Stromal cell of bone marrow (primary cell): ENCODE results near the gene CUL7.
"Not testable (repeated sequence)": the region's sequence is repeated elsewhere in the genome, so short reads cannot be mapped to it uniquely, and the experiment has no call there.

Experiments
- DNase-seq: peaks from one replicate; pipeline ENCODE4 v3.0.0-alpha.2; 2012; ENCODE audit warnings: low read depth

Gene CUL7

DNA sequence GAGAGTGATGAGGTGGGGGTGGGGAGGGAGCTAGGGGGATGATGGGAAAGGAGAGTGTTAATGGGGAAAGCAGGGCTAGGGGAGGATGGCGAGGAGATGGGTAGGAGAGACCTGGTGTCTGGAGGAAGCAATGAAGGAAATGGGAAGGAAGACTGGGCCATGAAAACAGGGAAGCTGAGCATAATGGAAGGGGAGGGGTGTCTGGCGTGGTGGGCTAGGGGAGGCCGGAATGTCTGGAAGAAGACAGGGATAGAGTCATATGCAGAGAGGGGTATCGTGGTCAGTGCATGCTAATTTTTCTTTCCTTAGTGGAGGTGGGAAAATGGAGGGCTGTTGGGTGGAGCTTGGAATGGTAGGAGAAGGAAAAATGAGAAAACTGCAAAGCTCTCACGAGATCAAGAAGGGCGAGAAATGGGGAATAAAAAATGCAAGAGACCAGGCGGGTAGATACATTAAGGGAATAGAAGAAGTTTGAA is 39.2 kb downstream of the CUL7 start:
- DNase-seq: no peak

DNA sequence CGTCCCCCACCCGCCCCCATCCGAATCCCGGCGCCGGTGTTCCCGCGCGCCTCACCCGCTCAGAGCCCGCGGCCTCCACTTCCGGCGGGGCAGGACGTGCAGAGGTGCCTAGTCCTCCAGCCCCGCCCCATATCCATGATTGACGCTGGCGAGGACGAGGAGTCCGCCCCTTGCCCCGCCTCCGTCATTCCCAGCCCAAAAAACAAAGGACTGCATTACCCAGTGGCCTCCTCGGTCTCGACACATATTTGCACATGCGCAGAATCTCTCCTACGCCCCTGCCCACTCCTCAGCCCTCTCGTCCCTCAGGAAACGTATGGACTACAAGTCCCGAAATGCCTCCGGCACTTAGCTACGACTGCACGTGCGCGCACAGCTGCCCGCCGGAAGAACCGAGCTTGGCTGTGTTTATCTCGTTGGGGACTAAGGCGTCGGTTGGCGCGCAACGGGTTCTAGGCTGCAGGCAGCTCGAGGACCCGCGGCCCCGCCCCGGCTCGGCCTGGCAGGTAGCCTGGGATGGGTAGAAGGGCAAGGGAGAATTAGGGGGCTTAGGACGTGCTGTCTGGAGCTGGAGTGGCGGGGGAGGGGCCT is 39.7 kb downstream of the CUL7 start, which contains the start of the genes KLHDC3 and MEA1:
Gene KLHDC3 (plus strand): TSS at position 407 of the 591 bp plus-strand sequence. CDS start 2,944 bp downstream, outside the sequence.
Gene MEA1 (minus strand): TSS at position 104 of the 591 bp plus-strand sequence. CDS start 133 bp downstream, outside the sequence.
- DNase-seq: peak; percentile 100

DNA sequence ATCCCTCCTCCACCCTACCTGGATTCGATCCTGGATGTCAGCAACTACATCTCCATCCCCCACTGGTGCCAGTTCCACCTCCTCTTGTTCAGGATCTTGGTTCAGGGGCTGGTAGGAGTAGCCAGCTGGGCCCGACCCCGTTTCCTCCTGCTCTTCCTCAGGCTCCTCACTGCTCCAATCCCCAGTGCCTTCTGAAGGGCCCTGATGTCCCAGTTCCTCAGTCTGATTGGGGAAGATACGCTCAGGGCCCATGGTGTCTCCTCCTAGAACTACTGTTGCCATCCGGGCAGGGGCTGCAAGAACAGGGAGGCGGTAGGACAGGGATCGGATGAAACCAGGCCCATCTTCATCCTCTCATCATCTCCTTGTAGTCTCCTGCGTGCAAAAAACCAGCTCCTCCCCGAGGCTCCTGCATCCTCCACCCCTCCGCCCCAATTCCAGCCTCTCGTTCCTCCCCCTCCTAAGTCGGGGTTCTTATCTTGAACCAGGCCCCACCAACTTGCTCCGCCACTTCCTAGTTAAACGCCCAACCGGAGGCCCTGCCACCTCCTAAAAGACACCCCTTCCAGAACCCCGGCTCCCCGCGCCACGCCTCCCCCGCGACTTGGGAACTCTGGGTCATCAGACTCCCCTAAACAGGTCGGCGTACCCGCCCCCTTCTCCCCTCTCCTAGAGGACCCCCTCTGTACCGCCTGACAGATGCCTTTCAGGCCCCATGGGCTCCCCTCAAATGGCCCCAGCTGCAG is 40.4 kb downstream of the CUL7 start:
- DNase-seq: no peak

DNA sequence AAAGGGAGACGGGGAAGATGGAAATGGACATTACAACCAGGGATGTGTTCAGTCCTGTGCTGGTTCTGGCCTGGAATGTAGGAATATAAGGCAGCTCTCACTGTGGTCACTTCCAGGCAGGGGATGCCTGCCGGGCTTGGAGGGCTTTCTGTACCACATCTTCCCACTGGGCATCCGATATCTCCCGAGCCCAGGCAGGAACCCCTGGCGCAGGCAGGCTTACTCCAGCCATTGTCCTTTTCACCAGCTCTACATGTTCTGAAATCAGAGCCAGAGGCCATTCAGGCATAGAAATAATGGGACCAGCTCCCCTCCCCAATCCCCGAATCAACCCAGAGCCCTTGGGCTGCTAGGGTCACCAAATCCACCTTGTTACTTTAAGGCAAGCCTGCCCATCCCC is 41.3 kb downstream of the CUL7 start:
- no peak for DNase-seq

DNA sequence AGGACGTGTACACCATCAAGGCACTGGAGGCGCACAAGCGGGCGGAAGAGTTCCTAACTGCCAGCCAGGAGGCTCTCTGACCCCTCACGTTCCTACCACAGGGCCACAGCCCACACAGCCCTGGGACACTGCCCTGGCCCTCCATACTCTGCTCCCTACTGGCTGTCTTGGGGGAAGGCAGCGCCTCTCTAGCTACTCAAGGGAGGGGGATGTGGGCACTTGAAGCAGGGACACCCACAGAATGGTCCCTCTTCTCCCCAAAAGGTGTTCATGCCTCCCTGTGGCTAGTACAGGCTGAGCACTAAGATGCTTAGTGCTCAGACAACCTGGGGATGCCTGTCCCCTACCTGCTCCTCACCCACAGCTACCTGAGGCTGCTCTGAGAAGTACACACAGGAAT is 42.4 kb downstream of the CUL7 start:
- DNase-seq: no peak

DNA sequence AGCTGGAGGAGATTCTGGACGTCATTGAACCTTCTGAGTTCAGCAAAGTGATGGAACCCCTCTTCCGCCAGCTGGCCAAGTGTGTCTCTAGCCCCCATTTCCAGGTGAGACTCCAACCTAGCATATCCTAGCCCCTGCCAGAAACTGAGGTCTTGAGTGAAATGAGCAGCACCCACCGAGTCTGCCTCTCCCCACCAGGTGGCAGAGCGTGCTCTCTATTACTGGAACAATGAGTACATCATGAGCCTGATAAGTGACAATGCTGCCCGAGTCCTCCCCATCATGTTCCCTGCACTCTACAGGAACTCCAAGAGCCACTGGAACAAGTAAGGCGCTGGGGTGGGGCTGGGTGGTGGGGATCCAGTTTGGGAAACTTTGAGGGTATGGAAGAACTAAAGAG is 44.5 kb downstream of the CUL7 start:
- DNase-seq: no peak

DNA sequence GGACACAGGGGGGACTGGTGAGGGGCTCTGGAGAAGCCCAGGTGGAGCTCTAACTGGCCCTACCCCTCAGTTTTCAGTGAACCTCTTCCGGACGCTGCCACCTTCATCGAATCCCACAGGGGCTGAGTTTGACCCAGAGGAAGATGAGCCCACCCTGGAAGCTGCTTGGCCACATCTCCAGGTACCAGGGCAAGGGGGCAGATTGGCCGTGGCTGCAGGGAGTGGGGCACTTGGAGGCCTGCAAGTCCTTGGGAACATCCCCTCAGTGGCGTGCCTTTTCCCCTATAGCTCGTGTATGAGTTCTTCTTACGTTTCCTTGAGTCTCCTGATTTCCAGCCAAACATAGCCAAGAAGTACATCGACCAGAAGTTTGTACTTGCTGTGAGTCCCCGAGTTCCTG is 46.5 kb downstream of the CUL7 start:
- no peak for DNase-seq

DNA sequence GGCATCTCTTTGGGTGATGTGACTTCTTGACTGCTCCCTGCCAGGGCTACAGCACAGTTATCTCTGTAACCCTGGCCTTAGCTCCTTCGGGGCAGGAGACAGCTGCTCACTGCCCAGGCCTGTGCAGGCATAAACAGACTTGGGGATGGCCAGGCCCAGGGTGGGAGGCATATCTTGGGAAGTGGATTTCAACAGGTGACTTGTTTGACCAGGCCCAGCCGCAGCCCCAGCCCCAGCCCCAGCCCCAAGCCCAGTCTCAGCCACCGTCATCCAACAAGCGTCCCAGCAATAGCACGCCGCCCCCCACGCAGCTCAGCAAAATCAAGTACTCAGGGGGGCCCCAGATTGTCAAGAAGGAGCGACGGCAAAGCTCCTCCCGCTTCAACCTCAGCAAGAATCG is 47.4 kb downstream of the CUL7 start:
- DNase-seq: no peak

DNA sequence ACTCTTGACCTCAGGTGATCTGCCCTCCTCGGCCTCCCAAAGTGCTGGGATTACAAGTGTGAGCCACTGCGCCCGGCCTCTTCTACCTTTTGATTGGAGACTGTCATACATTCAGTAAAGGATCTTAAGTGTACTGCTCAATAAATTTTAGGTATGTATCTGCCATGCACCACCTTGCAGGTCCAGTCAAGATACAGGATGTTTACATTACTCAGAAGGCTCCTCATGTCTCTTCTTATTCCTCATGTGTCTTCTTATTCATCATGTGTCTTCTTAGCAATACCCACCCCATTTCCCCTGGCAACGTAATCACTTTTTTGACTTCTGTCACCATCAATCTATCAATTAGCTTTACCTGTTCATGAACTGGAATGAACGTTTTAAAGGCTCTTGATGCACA is 47.8 kb downstream of the CUL7 start:
- DNase-seq: no peak

DNA sequence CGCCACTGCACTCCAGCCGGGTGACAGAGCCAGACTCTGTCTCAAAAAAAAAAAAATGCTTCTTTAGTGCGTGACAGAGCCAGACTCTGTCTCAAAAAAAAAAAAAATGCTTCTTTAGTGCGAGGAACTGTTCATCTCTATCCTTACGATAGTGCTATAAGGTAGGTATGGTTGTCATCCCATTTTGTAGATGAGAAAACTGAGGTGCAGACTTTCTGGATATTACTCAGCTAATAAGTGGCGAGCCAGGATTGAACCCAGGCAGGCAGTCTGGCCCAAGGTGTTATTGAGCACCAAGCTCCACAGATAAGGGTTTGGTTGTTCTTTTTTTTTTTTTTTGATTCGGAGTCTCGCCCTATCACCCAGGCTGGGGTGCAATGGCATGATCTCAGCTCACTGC is 51.8 kb downstream of the CUL7 start:
- DNase-seq: no peak

DNA sequence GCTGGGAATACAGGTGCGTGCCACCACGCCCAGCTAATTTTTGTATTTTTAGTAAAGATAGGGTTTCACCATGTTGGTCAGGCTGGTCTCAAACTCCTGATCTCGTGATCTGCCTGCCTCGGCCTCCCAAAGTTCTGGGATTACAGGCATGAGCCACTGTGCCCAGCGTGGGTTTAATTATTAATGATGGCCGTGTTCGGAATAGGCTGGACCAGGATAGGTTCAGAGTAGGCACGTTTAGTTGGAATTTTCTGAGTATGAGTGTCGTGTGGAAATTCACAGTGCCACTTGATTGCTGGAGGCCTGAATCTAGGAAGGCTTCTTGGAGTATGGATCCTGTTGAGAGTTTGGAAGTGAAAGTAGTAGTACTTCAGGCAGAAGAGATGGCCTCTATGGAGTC is 55.4 kb downstream of the CUL7 start:
- DNase-seq: not testable (repeated sequence)

DNA sequence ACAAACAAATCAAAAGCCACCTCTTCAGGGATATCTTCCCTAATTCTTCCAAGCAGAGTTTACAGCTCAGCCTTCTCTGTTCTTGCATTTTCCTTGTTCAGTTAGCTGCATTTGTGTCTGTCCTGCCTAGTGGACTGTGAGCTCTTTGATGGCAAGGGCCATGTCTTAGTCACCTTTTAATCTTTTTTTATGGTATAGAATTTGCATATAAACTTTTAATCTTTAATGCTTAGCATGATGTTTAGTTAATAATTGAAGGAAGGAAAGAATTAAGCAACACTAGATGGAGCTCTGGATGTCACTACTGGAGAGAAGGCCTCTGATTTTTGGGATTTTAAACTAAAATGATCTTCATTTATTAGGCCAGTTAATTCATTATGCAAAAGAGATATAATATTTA is 57.1 kb downstream of the CUL7 start:
- DNase-seq: no peak

DNA sequence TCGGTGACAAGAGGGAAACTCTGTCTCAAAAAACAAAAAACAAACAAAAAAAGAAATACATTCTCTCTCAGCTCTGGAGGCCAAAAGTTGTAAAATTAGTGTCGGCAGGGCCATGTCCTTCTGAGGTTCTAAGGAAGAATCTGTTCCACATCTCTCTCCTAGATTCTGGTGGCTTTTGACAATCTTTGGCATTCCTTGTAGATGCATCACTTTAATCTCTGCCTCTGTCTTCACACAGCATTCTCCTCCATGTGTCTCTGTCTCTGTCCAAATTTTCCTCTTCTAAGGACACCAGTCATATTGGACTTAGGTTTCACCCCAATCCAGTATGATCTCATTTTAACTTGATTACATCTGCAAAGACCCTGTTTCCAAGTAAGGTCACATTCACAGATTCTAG is 60.2 kb downstream of the CUL7 start:
- DNase-seq: no peak

DNA sequence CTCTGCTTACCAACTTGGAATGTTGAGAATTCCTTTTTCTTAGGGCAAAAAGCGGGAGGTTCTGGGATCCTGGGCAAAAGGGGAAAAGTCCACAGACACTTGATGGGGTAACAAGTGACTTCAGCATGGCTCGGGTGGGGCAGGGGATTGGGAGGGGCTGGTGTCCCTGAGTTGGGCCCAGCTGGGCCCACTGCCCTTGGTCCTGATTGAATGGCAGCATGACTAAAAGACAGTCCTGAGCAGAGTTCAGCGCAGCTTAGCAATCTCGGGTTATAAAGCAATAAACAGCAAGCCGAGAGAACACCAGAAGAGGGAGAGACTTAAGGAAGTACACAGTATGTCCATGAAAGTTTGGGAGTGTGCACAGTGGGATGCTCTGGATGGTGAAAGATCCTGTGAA is 63.7 kb downstream of the CUL7 start:
- no peak for DNase-seq

DNA sequence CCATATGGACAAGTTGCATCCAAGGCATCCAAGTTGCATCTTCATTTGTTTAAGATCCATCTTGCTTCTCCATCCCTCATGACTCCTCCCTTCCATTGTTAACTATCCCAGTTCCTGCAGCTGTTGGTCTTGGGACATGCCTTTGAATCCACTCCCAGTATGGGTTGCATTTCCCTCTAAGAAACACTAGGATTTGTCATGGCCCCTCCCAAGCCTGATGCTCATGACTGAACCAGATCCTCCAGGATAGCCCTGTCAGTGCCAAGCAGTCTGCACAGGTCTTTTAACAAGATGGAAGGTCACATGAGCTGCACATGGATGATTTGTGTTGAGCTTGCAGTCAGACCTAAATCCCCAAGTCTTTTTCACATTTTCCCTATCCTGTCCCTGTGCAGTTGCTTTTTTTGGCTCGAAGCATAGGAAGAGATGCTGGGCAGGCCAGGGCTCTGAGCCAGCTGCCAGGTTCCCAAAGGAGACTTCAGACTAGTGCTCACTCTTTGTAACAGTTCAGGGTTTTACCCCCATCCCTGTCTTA is 65.1 kb downstream of the CUL7 start:
- peak; percentile 82 for DNase-seq
